CD14-positive monocyte (primary cell): ENCODE results near the gene ZNF497. TPM values are rescaled to one million over a fixed set of nuclear protein-coding genes. Genes with fewer than 3 reads are reported as not detected.

Experiments
- DNase-seq, 3 donors: peaks; one replicate each; pipeline ENCODE4 v3.0.0-alpha.2; 2011 to 2022
- H2AFZ ChIP-seq: 2 replicates; pipeline ENCODE4 v1.6.0; 2012; ENCODE audit warnings: mild to moderate bottlenecking, low read depth, low read length, inconsistent platforms; ENCODE audit not compliant: insufficient read depth, poor library complexity, severe bottlenecking
- H3K27ac ChIP-seq, 2 donors: 1 replicate in 1 of 2; 2 replicates in 1 of 2; pipeline ENCODE4 v1.5.1; 2012 to 2013; ENCODE audit warnings: low read length in 2 of 2, control low read depth in 1 of 2, inconsistent platforms in 1 of 2, low read depth in 1 of 2, mild to moderate bottlenecking in 1 of 2
- H3K27me3 ChIP-seq, 2 donors: one replicate each; pipeline versions ENCODE4 v1.6.0 to v1.6.1; 2011 to 2013; ENCODE audit warnings: low read length in 2 of 2; ENCODE audit not compliant: control insufficient read depth in 2 of 2, insufficient read depth in 2 of 2
- H3K36me3 ChIP-seq, 2 donors: replicated peaks in 1 of 2; 1 replicate in 1 of 2; 2 replicates in 1 of 2; pipeline versions ENCODE4 v1.5.1 to v1.6.1; 2012 to 2013; ENCODE audit warnings: low read length in 2 of 2, control low read depth in 1 of 2, inconsistent platforms in 1 of 2, mild to moderate bottlenecking in 1 of 2; ENCODE audit not compliant: insufficient read depth in 2 of 2, control insufficient read depth in 1 of 2
- H3K4me1 ChIP-seq, 2 donors: 1 replicate in 1 of 2; 2 replicates in 1 of 2; pipeline versions ENCODE4 v1.5.1 to v1.6.1; 2012 to 2013; ENCODE audit warnings: low read length in 2 of 2, control low read depth in 1 of 2, inconsistent platforms in 1 of 2, mild to moderate bottlenecking in 1 of 2, moderate library complexity in 1 of 2; ENCODE audit not compliant: insufficient read depth in 2 of 2, control insufficient read depth in 1 of 2
- H3K4me2 ChIP-seq: replicated peaks from 2 replicates; pipeline ENCODE3; 2012; ENCODE audit warnings: low read length, moderate library complexity, mild to moderate bottlenecking; ENCODE audit not compliant: poor library complexity, severe bottlenecking; ENCODE audit errors: extremely low read depth
- H3K4me3 ChIP-seq, 3 experiments: fragments of 200-600 bp in 1 of 3; sonication (generic) in 1 of 3; replicated peaks in 1 of 3; 1 replicate in 2 of 3; 2 replicates in 1 of 3; pipeline ENCODE4 v1.5.1; 2011 to 2013; ENCODE audit warnings: low read length in 3 of 3, mild to moderate bottlenecking in 3 of 3, control low read depth in 2 of 3, low read depth in 2 of 3, inconsistent platforms in 1 of 3, moderate library complexity in 1 of 3
- H3K79me2 ChIP-seq: 2 replicates; pipeline ENCODE4 v1.6.0; 2012; ENCODE audit warnings: mild to moderate bottlenecking, control low read depth, inconsistent platforms, low read length, moderate library complexity; ENCODE audit not compliant: insufficient read depth
- H3K9ac ChIP-seq: 2 replicates; pipeline ENCODE4 v1.6.0; 2017; ENCODE audit warnings: low read length, mild to moderate bottlenecking; ENCODE audit not compliant: insufficient read depth, poor library complexity, severe bottlenecking
- H3K9me3 ChIP-seq, 2 donors: replicated peaks in 1 of 2; 1 replicate in 1 of 2; 2 replicates in 1 of 2; pipeline versions ENCODE4 v1.5.1 to v1.6.1; 2012 to 2013; ENCODE audit warnings: low read length in 2 of 2, control low read depth in 1 of 2; ENCODE audit not compliant: control insufficient read depth in 1 of 2, insufficient read depth in 1 of 2
- H4K20me1 ChIP-seq: 2 replicates; pipeline ENCODE4 v1.6.0; 2012; ENCODE audit warnings: mild to moderate bottlenecking, low read length, control low read depth, moderate library complexity; ENCODE audit not compliant: insufficient read depth
- H3K27ac Mint-ChIP-seq, 7 donors: one replicate each; pipeline ENCODE4 v1.8.0; 2020; ENCODE audit warnings: mild to moderate bottlenecking in 7 of 7, mixed read lengths in 7 of 7, moderate library complexity in 6 of 7, inconsistent platforms in 2 of 7
- H3K27me3 Mint-ChIP-seq, 3 donors: one replicate each; pipeline ENCODE4 v1.8.0; 2021 to 2022; ENCODE audit warnings: low read depth in 3 of 3, mild to moderate bottlenecking in 3 of 3, mixed read lengths in 3 of 3, moderate library complexity in 3 of 3, inconsistent platforms in 1 of 3
- H3K36me3 Mint-ChIP-seq, 2 donors: one replicate each; pipeline ENCODE4 v1.8.0; 2020; ENCODE audit warnings: mixed read lengths in 2 of 2, inconsistent platforms in 1 of 2, mild to moderate bottlenecking in 1 of 2
- H3K4me1 Mint-ChIP-seq: one replicate; pipeline ENCODE4 v1.8.0; 2020; ENCODE audit warnings: mild to moderate bottlenecking, mixed read lengths
- H3K4me3 Mint-ChIP-seq, 2 donors: one replicate each; pipeline ENCODE4 v1.8.0; 2020; ENCODE audit warnings: mild to moderate bottlenecking in 2 of 2, mixed read lengths in 2 of 2, moderate library complexity in 1 of 2
- H3K9me3 Mint-ChIP-seq, 7 donors: one replicate each; pipeline ENCODE4 v1.8.0; 2020 to 2022; ENCODE audit warnings: mixed read lengths in 7 of 7, mild to moderate bottlenecking in 6 of 7, moderate library complexity in 6 of 7, inconsistent platforms in 2 of 7
- WGBS: methylation state at CpG from one replicate; pipeline ENCODE4 v1.1.5; 2013; ENCODE audit warnings: missing lambda C conversion rate; ENCODE audit not compliant: insufficient coverage; 5-methylcytosine and 5-hydroxymethylcytosine counted together
- intact Hi-C, 2 donors: fragments of 100-400 bp; cut with micrococcal nuclease; formaldehyde crosslinking; loops; one replicate each; pipeline versions ENCODE4 v1.15.0 to v1.15.1; 2023
- polyA plus RNA-seq, 3 donors: library from polyadenylated mRNA; depleted of rRNA in 1 of 3; unstranded in 2 of 3; stranded (reverse) in 1 of 3; fragments of 300-500 nt in 2 of 3; fragments of >200 nt in 1 of 3; fragmentation: Illumina TruSeq in 2 of 3; gene quantifications; 1 replicate in 2 of 3; 2 replicates in 1 of 3; pipeline ENCODE4 v1.2.3, GENCODE V29; 2012 to 2021
- TF ChIP-seq, protein P1 (sequence below): fragments of 200-600 bp; IDR thresholded peaks from one replicate; pipeline ENCODE4 v1.8.0; 2022; ENCODE audit warnings: antibody characterized with exemption, mild to moderate bottlenecking

ZNF497 gene
- polyA plus RNA-seq, 3 donors: 0.28 to 0.60 (median 0.41) TPM

DNA sequence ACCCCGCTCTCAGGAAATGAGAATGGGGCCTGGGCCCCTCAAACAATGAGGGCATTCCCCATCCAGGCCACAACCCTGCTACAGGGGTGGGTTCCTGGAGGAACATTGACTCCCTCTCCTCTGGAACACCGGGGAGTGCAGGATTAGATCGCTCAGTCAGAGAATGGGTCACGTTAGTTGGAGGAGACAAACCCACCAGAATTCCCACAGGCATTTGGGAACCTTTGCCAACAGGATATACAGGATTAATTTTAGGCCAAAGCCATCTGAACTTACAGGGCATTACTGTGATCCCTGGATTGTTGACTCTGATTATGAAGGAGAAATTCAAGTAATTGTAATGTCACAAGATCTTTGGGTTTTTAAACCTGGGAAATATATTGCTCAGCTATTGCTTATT lies 54.8 kb downstream of the ZNF497 start:
- peaks cover 34 to 54% (median 45%) of the 10 kb centered on the region in 7 donors for H3K9me3 Mint-ChIP-seq
- Histone ChIP-seq H3K27me3 (no peaks in the 10 kb centered on the region), H3K4me1 (peaks cover 12 to 16% of the 10 kb centered on the region in 2 donors), H3K27ac (no peak overlapping the region), H3K9me3 (peaks cover 34 to 38% of the 10 kb centered on the region in 2 donors), H3K4me3 (no peak overlapping the region), H3K9ac (no peak overlapping the region), H3K4me2 (no peak overlapping the region), H3K79me2 (peaks cover 36% of the 10 kb centered on the region), H2AFZ (no peak overlapping the region), H3K36me3 (peaks cover 44 to 58% of the 10 kb centered on the region in 2 donors), H4K20me1 (no peaks in the 10 kb centered on the region)
- H3K27ac Mint-ChIP-seq: peak overlapping the region in 1 of 7 donors; percentile 54
- peaks cover 16% of the 10 kb centered on the region for H3K4me1 Mint-ChIP-seq
- peaks cover 67 to 68% of the 10 kb centered on the region in 2 donors for H3K36me3 Mint-ChIP-seq
- no peak for DNase-seq
- 100% methylated on average over 1 of the region's 4 CpGs for WGBS
- intact Hi-C loops: loop anchor here (5.0 to 10.0 kb wide), 2 partner anchors 125 to 303 kb away; partner anchors contain the start of genes ZNF274 (in 1 of the 2) and ZNF606 (in 1 of the 2)
- TF ChIP-seq, protein P1, sequence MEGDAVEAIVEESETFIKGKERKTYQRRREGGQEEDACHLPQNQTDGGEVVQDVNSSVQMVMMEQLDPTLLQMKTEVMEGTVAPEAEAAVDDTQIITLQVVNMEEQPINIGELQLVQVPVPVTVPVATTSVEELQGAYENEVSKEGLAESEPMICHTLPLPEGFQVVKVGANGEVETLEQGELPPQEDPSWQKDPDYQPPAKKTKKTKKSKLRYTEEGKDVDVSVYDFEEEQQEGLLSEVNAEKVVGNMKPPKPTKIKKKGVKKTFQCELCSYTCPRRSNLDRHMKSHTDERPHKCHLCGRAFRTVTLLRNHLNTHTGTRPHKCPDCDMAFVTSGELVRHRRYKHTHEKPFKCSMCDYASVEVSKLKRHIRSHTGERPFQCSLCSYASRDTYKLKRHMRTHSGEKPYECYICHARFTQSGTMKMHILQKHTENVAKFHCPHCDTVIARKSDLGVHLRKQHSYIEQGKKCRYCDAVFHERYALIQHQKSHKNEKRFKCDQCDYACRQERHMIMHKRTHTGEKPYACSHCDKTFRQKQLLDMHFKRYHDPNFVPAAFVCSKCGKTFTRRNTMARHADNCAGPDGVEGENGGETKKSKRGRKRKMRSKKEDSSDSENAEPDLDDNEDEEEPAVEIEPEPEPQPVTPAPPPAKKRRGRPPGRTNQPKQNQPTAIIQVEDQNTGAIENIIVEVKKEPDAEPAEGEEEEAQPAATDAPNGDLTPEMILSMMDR: no peak
- H3K27me3 Mint-ChIP-seq: peaks cover 0 to 2% (median 2%) of the 10 kb centered on the region in 3 donors
- no peak overlapping the region for H3K4me3 Mint-ChIP-seq

DNA sequence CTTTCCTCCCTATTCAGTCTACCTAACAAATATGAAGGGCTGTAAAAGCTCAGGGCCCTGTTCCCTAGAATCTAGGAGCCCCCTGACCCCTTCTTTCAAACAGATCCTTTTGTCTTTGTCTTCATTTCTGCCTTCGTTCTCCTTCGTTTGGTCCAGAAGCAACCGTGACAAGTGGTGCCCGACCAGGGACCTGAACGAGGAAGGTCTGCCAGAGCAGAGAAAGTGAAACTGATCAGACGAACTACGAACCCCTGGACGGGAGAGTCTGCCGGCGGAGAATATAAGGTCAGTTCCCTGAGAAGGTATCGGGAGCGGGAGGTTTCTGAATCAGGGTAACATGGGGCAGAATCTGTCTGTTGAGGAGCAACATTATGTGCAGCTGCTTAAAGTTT lies 56.6 kb downstream of the ZNF497 start:
- Histone ChIP-seq H3K4me1 (peaks cover 12 to 16% of the 10 kb centered on the region in 2 donors), H3K9me3 (peaks cover 24 to 31% of the 10 kb centered on the region in 2 donors)
- 81% methylated on average over 12 of the region's 12 CpGs for WGBS

More for the DNA sequence above, 56.6 kb downstream of the ZNF497 start:
- Histone ChIP-seq H4K20me1 (no peaks in the 10 kb centered on the region), H3K27ac (peak overlapping the region; percentile 65 to 97), H3K27me3 (no peaks in the 10 kb centered on the region), H3K36me3 (peaks cover 26 to 47% of the 10 kb centered on the region in 2 donors), H3K9ac (peak overlapping the region; percentile 92), H2AFZ (peak overlapping the region; percentile 95), H3K79me2 (peaks cover 36% of the 10 kb centered on the region), H3K4me3 (peak overlapping the region; percentile 60 to 90 (median 80)), H3K4me2 (peak overlapping the region; percentile 74)
- Mint-ChIP-seq H3K4me3 (peak overlapping the region; percentile 91 to 99), H3K9me3 (peaks cover 22 to 51% (median 40%) of the 10 kb centered on the region in 7 donors), H3K4me1 (peaks cover 16% of the 10 kb centered on the region), H3K27ac (peak overlapping the region in 6 of 7 donors; percentile 97 to 99 (median 98)), H3K27me3 (peaks cover 0 to 2% (median 2%) of the 10 kb centered on the region in 3 donors), H3K36me3 (peaks cover 52 to 59% of the 10 kb centered on the region in 2 donors)
- no peak for DNase-seq
- TF ChIP-seq, protein P1: no peak
- intact Hi-C loops: loop anchor here (2.0 to 10.0 kb wide), 4 partner anchors 21 to 301 kb away; partner anchors contain the start of genes ZSCAN22 (in 2 of the 2), RPS5 (in 1 of the 2), ZNF274 (in 1 of the 2) and ZNF606 (in 1 of the 2)
